Fibroblast of upper back skin (primary cell): ENCODE data around the gene ADAMTSL2.

Experiments
- DNase-seq: peaks from one replicate; pipeline ENCODE4 v3.0.0-alpha.2; 2013

ADAMTSL2 gene

DNA sequence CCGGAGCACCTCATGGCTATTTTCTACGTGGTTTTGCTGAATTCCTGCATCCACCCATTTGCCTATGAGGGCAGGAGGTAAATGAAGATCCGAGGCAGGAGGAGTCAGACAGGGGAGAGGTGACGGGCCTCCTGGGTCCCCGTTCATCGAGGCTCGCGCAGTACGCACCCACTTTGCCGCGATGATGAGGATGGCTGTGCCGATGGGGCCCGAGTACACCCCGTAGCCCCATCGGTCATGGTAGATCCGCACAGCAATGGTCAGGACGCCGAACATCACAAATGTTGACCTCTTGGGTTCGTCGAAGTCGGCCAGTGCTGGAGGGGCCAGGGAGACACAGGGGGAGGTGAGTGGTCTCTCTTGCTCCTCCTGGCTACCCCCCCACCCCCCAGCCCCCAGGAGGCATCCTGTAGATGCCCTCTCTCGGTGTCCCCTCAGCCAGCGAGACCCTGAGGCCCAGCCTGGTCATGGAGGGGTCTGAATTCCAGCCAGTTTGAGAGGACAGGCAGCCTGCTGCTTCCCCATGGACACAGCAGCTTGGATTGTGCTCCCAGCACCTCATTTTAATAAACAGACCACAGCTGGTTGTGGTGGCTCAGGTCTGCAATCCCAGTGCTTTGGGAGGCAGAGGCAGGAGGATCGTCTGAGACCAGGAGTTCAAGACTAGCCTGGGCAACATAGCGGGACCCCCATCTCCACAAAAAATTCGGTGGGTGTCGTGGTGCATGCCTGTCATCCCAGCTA, 15.6 kb upstream of the ADAMTSL2 start:
- DNase-seq, result no peak

DNA sequence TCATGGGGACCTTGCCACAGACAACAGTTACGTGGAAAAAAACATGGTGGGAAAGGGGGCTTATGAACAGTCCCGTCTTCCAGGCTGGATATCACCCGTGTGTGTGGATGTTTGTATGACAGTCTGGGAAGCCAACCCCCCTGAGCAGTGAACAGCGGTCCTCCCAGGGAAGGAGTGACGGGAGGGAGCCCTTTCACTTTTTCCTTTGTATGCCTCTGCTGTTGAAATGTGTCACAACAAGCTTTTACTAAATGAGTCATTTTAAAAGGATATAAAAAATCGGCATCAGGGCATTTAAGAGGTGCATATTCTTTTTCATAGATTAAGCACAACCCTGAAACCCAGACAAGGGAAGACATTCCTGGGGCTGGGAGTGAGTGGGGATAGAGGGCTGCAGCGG, 14.8 kb upstream of the ADAMTSL2 start:
- no peak for DNase-seq

DNA sequence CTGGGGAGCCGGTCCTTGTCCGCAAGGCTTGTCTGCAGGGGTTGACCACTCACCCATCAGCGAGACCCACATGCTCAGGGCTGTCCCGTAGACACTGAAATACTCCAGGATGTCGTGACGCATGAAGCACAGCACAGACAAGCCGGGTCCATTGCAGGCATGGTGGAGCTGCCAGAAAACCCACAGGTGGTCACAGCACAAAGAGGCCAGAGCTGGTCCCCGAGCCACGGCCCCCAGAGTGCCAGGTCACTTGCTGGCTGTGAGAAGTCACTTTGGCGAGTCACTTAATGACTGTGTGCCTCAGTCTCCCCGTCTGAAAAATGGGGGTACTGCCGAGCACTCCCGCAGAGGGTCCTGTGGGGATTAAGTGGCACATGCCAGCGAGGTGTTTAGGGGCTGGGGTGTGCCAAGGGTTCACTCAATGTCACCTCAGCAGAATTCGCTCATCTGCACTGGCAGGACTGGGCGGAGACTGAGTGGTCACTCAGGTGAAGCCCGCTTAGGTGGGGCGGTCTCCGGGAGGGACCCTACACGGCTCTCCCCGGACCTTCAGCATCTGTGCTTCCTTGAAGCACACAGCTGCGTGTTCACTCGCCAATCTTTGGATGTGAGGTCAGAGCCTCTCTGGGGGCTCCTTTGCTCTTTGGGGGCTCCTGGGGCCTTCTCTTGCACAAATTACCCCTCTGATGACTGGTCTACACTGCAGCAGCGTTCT, 14.2 kb upstream of the ADAMTSL2 start:
- no peak for DNase-seq

DNA sequence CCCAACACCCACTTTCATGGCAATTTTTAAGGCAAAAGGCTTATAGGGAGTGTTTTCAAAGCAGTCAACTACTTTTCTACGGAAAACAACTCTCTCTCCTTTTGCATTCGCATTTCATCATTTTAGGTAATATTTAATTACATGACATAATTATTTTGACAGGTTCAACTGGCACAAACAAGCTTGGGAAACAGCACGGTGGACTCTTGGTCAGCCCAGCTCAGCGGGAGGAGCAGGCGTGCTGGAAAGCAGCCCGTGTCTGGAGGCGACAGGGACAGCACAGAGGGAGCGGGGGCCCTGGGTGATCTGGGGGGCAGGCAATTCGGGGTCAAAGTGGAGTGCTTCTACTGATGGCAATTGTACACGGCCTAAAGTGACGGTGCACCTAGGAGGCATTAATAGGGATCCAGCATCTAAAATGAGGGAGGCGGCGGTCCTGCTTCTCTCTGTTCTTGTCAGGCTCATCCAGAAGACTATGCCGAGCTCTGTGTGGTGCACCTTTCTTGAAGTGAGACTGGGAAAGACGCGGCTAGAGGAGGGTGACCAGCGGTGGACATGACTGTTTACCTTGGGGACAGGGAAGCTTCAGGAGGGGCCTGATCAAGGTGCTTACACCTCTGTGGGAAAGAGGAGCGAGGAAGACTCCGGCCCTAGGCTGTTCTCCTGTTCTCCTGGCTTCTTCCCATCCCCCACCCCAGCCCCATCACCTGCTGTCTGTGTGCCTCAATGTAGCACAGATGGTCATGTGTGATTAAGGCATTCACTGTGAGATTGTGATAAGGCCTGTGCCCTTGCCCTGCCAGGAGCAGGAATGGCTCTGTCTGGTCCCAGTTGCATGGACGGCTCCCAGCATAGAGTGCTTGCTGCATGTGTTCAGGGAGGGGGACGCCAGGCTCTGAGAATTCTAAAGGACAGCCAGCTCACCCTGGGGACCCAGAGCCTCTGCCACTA, 13.1 kb upstream of the ADAMTSL2 start:
- no peak for DNase-seq

DNA sequence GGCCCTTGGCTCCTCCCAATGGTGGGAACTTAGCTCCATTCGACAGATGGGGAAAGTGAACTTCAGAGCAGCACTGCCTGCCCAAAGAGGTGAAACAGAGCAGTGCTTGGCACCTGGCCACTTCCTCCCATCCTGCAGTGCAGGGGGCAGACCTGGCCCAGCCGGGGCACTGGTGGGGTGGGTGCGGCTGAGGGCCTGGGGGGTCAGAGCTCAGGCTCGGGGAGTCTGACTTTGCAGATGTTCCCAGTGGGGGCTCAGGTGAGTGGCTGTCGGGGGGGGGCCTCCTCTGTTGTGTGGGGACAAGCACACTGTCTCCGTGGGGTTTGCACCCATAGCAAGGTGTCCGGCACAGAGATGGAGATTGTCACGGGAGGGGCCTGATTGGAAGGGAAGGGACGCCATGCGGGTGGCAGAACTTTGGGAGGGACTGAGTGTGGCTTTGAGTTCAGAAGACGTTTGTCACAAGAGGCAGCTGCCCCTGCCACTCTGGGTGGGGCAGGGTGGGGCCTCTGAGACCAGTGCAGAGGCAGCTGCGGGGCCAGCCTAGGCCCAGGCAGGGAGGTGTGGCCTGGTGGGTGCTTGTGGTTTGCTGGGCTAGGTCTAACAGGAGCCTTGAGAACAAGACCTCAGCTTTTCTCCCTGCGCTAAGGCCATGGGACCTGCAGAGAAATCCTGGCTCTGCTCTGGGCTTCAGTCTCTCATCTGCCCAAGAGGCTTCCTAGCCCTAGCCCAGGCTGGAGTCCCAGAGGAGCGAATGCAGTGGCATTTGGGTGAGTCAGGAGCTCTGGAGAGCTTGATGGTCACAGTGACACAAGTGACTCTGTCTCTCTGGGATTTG, 12.2 kb upstream of the ADAMTSL2 start:
- no peak for DNase-seq

DNA sequence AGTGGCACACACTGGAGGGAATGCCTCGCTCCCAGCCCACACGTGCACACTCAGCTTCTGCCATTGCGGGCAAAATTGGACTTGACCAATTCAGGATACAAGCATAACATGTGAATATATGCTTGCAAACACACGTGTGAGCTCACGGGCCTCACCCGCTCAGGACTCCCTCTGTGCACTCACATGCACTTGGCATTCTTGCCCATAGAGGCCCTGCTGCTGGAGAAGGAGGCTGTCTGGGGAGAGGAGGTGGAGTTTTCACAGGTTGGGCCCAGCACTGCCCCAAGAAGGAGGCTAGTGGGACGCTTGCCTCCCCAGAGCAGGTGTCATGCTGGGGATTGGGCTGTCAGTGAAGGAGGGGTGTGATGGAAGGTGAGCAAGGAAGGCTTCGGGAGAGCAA, 11.4 kb upstream of the ADAMTSL2 start:
- no peak for DNase-seq

DNA sequence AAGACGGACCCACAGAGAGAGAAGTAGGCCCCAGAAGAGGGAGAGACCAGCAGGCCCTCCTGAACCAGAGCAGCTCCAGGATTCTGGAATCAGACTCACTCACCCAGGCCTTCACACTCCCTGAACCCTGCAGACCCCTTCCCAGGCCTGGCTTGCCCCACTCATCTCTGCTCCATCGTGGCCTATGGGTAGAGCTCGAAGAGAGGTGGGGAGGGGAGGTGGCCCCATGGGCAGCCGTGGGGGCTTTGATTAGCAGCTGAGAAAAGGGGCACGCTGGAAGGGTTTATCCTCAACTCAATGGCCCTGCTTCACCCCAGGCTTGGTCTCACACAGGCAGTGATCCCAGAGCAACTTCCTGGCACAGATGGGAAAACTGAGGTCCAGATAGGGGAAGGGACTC, 10.4 kb upstream of the ADAMTSL2 start:
- no peak for DNase-seq

DNA sequence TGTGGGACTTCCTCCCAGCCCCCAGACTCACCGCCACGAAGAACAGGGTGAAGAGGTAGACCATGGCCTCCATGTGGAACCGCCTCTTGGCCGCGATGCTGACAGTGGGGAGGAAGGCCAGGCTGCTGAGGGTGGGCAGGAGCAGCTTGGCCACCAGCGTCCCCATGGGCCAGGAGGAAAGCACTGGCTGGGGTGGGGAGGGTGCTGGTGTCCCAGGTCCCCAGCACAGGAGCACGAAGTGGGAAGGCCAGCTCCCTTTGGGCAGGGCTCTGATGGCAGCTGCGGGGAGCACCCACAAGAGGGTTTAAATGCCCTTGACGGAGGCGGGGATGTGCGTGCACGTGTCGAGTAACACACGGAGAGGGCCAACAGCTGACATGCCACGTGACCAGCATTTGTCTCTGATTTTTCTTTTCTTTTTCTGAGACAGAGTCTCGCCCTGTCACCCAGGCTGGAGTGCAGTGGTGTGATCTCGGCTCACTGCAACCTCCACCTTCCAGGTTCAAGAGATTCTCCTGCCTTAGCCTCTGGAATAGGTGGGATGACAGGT, 9.8 kb upstream of the ADAMTSL2 start, which contains the start of gene MYMK:
Gene MYMK (minus strand): TSS at position 281 of the 550 bp plus-strand sequence. CDS start 115 bp downstream, at position 166.
- DNase-seq, result no peak

DNA sequence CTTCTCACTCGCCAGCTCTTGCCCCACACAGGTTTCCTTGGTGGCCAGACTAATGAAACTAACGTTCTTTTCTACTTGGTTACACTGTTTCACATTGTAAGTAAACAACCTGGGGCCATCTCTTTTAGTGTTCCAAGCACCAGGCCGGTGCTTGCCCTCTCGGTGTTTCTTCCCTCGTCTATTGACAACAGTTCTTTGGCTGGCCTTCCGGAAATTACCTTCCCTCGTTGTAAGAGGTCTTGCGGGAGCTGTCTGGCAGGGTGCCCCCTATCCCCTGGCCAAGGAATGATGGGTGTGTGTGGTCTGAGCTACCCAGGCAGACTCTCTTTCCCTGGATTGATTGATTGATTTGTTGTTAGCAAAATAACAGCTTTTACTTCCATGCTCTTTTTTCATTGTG, 8.8 kb upstream of the ADAMTSL2 start:
- no peak for DNase-seq

DNA sequence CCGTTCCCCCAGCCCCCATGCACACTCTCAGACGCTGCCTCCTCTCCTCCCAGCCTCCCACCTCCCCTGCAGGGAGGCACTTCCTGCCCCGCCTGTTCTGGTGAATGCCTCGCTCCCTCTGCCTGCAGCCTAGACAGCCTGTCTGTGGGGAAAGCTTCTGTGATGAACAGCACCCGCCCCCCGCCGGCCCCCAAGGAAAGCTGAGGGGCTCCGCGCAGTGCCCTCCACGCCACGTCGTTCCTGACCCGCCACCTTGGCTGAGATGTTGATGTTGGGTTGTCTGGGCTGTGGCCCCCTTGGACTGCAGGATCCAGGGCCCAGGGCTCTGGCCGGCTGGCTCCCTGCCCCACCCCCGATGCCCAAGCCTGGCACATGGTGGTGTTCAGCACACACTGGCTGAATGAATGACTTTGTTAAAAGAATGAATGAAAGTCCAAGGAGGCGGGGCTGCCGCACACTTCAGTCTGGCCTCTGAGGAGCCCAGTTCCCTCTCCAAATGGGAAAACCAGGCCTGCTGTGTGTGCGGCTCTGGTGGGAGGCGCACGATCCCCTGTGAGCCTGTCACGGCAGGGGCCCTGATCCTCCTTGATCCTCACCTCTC, 7.7 kb upstream of the ADAMTSL2 start:
- no peak for DNase-seq

DNA sequence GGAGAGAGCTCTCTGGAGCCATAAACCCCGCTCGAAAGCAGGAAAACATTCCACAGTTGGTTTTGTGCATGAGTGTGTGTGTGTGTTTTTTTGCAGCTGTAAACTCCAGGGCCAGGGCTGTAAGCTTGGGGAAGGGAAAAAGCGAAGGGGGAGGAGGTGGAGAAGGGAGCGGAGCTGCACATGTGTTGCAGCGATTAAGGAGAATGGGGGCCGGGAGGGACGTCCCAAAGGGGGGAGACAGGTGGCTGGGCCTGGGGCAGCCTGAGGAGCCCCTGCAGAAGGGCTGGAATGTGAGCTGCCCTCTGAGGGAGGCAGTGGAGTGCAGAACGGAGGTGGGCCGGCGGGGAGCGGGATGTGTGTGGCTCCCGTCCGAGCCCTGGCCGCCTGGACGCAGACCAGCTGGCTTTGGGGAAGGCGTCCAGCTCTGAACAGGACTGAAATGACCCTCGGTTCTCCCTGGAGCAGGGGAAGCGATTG, 7.0 kb upstream of the ADAMTSL2 start:
- DNase-seq, result no peak

DNA sequence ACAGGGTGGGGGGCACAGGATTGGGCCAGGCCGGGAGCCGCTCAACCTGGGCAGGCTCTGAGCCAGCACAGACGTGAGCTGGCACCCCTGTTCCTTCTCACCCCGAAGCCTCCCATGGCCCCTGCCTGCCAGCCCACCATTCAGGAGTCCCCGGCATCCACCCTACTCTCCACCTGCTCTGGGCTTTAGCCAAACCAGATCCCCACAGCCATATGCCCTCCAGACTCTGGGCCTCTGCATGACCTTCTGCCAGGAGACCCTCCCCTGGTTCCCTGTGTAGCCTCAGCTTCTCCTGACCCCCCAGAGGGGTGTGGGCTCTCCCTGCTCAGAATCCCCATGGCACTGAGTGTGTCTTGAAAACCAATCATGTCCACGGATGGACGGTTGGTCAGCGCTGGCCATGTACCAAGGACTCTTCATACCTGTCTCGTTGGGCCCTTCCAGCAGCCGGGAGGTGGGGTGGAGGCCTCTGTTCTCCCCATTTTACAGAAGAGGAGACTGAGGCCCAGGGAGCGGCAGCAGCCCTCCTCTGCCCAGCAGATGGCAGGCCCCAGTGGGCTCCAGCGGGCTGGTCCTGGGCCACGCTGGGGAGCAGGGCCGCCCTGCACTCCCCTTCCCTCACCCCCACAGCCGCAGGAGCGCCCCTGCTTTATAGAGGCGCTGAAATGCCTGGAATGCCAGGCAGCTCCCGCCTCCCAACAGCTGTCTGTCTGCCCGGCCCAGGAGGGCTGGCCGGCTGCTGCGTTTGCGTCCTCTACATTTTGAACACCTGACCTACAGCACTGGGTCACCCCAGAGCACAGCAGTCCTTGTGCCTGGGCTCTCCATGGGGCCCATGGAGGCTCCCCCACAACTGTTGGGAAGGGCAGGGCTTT, 6.3 kb upstream of the ADAMTSL2 start:
- no peak for DNase-seq

DNA sequence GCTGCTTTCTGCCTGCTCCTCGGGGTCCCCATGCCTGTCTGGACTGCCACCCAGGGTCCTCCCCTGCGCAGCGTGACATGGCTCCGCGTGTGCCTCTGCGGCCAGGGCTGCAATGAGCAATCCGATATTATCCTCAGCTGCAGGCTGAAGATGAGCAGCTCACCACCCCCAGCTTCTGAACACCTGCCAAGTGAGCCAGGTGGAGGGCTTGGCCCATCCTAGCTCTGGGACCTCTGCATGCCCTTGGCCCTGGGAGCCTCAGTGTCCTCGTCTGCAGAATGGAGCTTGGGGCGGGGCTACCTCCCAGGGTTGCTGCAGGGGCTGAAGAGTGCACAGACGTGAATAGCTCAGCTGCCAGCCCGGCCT, 5.6 kb upstream of the ADAMTSL2 start:
- DNase-seq, result no peak

DNA sequence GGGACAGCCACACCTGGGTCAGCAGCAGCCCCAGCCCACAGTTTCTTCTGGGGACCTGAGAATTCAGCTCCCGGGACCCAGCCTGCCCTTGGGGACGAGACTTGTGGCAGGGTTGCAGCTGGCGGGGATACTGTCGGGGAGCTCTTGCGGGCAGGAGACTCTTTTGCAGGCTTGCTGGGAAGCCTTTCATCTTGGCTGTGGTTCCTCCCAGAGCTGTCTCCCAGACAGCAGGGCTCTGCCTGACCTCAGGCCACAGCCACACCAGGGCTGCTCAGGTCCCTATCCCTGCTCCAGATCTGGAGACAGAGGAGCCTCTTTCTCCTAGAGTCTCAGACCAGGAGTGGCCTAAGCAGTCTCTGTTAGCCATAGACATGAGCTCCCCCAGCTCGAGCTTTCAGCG, 5.0 kb upstream of the ADAMTSL2 start:
- DNase-seq, result no peak

DNA sequence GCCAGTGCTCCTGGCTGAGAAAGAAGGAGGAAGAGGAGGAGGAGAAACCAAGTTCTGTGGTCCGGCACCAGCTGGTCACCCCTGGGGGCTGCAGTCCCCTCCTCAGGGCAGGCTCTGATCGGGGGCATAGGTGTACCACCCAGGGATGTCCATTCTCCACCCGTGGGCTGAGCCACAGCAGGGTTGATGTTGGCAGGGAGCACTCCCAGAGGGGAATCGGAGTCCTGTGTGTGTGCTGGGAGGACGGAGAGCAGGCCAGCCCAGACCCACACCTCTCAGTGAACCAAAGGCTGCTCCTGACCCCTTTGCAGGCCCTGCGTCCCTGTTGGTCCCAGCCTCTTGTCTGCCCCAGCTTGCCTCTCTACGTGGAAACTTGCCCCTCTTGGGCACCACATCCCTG, 4.6 kb upstream of the ADAMTSL2 start:
- no peak for DNase-seq

DNA sequence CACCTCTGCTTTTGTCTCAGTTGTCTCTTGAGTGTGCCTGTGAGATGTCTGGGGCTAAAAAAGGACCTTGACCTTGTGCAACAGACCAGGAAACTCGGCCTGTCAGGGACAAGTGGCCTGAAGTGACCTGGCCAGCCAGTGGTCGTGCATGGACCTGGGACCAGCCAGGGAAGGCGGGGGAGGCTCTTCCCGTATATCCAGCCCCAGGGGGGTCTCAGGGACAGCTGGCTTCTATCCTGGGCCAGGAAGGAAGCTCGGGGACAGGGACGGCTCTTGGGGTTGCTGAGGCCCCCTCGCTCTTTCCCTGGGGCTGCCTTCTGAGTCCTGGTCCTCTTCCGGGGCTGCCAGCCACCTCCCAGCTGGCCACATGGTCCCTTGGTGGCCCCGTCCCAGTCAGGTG, 3.2 kb upstream of the ADAMTSL2 start:
- no peak for DNase-seq

DNA sequence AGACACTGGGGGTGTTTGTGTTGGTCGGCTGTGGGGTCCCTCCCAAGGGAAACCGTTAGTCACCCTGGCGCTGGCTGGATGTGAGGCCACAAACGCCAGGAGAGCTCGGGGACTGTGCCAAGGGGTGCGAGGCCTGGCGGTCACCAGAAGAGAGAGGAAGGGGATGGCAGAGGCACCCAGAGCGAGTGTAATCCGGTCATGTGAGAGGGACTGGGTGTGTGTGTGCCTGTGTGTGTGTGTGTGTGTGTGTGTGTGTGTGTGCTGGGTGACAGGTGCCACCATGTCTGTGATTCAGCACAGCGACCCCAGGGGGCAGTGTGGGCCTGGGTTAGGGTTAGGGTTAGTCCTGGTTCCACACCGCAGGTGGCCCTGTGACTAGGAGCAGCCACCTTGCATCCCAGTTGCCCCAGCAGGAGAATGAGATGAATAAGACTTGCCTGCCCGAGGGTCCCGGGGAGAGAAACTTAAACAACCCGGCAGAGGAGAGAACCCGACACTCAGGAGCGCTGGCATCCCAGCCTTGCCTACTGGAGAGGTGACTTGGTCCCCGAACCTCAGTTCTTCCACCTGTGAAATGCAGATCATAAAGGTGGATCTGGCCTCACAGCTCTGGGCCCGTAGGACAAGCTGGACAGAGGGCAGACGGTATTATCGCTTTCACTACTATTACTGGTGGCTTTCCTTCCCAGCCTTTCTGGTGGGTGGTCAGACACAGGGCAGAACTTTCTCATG, 1.4 kb upstream of the ADAMTSL2 start:
- DNase-seq, result peak; percentile 25

DNA sequence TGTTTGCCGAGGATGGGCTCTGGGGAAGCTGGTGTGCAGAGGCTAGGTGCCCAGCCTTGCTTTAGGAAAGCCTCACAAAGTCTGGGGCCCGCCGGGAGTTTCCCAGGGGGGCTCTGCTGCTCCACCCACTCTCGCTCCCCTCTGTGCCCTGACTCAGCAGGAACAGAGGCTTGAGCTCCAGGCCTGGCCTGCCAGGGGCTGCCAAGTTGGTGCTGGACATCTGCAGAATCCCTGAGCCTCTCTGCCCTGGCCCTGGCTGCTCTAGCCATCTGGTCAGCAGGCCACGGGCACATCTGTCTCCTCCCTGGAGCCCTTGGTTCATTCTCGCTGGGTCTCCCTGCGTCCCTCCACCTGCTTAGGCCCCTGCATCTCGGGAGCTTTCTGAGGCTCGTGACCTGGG, 647 bp upstream of the ADAMTSL2 start:
- no peak for DNase-seq

DNA sequence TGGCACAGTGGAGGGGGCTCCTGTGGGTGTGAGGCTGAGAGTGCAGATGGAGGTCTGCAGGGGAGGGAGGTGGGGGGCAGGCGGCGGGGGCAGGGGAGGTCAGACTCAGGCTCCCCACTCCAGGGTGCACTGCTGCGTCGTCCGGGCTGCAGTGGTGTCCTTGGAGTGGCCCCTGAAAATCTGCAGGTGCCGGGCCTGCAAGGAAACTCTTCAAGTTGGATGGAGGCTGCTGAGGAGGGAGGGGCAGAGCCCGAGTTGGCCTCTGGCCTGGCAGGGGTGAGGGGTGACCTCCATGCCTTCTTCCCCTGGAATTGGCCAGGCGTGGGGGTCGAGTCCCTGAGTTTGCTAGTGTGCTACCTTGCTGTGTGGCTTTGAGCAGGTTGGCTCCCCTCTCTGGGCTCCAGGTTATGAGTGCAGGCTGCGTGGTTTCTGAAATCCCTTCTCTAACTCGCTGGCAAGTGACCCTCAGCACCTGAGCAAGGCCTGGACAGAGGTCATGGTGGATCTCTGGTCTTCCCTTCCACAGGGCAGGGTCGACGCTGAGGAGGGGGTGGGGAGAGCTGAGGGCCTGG, 888 bp downstream of the ADAMTSL2 start:
- no peak for DNase-seq

DNA sequence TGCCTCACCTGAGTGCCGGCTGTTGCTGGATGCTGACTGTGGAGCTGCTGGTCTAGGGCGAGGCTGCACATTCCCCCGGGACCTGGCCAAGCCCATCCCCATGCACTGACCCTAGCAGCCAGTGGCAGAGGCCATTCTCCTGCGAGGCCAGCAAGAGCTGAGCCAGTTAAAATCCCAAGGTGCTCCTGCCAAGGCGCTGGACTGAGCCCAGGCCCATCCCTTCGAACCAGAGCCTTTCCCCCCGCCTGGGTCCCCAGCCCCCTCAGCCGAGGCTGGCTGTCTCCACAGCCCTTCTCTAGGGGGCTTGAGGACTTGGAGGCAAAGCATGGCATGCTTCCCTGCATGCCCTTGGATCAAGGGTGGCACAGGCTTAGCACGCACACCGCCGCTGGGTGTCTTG, 1.6 kb downstream of the ADAMTSL2 start:
- no peak for DNase-seq
